ENCODE data around the gene SLF2.

SLF2 gene, protein sequence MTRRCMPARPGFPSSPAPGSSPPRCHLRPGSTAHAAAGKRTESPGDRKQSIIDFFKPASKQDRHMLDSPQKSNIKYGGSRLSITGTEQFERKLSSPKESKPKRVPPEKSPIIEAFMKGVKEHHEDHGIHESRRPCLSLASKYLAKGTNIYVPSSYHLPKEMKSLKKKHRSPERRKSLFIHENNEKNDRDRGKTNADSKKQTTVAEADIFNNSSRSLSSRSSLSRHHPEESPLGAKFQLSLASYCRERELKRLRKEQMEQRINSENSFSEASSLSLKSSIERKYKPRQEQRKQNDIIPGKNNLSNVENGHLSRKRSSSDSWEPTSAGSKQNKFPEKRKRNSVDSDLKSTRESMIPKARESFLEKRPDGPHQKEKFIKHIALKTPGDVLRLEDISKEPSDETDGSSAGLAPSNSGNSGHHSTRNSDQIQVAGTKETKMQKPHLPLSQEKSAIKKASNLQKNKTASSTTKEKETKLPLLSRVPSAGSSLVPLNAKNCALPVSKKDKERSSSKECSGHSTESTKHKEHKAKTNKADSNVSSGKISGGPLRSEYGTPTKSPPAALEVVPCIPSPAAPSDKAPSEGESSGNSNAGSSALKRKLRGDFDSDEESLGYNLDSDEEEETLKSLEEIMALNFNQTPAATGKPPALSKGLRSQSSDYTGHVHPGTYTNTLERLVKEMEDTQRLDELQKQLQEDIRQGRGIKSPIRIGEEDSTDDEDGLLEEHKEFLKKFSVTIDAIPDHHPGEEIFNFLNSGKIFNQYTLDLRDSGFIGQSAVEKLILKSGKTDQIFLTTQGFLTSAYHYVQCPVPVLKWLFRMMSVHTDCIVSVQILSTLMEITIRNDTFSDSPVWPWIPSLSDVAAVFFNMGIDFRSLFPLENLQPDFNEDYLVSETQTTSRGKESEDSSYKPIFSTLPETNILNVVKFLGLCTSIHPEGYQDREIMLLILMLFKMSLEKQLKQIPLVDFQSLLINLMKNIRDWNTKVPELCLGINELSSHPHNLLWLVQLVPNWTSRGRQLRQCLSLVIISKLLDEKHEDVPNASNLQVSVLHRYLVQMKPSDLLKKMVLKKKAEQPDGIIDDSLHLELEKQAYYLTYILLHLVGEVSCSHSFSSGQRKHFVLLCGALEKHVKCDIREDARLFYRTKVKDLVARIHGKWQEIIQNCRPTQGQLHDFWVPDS

GRCh38 chr10:100912605-100913469 is at the start of gene SLF2:
Gene SLF2 (plus strand): TSS chr10:100912963. CDS start chr10:100913111, 148 bp downstream.
- DNase-seq (ENCODE audit: low read depth in 2 of 2): peak; percentile 89 to 90

DNA sequence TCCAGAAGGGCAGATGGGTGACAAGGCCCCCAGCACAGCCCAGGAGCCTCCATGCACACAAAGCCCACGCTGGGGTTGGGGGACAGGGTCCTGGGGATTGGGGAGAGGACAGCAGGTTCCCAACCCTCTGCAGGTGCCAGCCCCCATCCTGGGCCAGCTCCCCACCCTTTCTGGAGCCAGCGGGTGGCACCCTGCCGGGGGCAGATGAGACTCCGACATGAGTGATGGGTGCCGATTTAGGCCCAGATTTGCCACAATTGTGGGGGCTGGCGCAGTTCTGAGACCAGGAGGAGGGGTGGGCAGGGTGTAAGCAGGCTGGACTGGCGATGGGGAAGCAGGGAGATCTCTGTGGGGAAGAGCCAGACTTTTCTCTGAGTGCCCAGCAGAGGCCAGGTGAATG is 49.3 kb upstream of the SLF2 start:
- no peak for DNase-seq (ENCODE audit: low read depth in 2 of 2)

DNA sequence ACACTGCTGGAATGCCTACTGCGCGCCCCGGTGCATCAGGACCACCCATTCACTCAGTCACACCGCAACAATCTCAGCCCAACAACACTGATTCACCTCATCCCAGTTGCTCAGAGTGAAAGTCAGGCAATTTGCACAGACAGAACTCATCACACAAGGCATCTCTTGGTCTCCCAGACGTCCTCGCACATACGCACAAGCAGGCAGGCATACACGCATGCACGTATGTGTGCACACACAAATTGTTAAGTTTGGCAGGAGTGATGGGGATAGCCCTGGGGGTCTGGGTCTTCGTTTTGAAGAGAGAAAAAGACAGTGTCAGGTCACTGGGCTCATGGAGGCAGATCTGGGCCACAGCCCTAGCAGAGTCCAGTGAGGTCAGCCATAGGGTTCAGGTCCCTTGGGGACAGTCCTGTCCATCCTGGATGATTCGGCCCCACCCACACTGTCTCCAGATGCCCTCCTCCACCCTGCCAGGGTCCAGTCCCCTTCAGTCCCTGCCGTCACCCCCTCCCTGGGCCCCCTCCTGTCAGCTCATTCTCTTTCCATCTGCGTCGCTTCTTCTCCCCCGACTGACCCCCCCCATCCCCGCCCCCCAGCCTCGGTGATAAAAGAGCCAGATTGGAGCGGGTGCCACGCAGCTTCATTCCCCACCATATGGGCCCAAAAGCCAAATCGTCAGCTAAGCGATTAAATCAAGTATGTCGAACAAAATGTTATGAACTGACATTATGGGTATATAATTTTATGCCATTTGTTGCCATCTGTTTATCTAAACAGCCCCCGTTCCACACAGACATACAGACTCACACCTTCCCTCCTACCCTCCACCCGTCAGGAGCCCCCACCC is 48.5 kb upstream of the SLF2 start:
- no peak for DNase-seq (ENCODE audit: low read depth in 2 of 2)

DNA sequence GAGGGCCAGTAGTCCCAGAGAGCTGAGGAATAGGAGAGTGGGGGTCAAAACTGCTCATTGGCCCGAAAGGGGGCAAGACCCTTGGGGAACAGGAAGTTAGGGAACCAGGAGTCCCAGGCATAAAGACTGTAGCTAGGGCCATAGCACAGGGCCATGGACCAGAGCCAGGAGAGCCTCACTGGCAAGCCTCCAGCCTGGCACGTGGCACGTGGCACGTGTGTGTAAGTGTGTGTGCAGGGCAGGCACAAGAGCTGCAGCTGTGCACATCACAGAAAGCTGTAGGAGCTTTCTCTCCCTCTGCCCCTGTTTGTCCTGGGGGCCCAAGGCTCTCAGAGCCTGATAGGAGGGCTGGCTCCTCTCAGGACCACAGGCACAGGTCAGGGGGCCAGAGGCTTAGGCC is 47.8 kb upstream of the SLF2 start:
- DNase-seq (ENCODE audit: low read depth in 2 of 2): no peak

DNA sequence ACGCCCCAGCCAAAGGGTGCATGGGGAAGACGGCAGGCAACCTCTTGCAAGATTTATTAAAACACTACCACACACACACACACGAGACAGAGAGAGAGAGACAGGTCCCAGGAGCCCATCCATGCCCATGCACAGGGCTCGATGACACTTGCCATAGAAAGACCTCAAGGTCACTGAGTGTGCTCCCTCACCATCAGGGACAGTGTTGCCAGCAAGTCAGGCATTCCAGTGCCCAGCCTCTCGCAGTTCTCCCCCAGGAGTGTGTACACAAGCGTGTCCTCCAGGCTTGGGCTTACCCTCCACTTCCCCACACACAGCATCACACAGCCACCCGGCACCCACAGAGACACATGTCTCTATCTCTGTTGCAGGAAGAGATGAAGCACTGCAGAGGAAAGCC is 46.8 kb upstream of the SLF2 start:
- DNase-seq (ENCODE audit: low read depth in 2 of 2): no peak

- DNase-seq (ENCODE audit: low read depth in 2 of 2): no peak
These were observed 46.1 kb upstream of the SLF2 start for GRCh38 chr10:100866575-100867098.

GRCh38 chr10:100867261-100867963 is 45.4 kb upstream of the SLF2 start:
- no peak for DNase-seq (ENCODE audit: low read depth in 2 of 2)

GRCh38 chr10:100868382-100868781 is 44.4 kb upstream of the SLF2 start:
- DNase-seq (ENCODE audit: low read depth in 2 of 2): no peak

DNA sequence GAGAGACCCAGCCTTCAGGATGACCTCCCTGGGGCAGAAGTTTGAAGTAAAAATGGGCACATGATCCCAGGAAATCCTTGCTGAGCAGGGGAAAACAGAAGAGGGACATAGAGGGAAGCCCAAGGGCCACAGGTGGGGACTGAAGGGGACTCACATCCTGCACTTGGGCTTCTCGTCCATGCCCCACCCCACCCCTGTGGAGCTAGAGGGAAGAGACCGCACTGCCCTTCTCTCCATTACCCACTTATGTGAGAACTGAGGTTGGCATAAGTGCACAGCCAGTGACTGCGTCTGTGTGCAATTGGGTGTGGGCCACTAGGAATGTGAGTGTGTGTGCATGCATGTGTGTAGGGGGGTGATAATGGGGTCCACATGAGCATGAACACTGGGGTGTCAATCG is 43.4 kb upstream of the SLF2 start:
- DNase-seq (ENCODE audit: low read depth in 2 of 2): no peak

DNA sequence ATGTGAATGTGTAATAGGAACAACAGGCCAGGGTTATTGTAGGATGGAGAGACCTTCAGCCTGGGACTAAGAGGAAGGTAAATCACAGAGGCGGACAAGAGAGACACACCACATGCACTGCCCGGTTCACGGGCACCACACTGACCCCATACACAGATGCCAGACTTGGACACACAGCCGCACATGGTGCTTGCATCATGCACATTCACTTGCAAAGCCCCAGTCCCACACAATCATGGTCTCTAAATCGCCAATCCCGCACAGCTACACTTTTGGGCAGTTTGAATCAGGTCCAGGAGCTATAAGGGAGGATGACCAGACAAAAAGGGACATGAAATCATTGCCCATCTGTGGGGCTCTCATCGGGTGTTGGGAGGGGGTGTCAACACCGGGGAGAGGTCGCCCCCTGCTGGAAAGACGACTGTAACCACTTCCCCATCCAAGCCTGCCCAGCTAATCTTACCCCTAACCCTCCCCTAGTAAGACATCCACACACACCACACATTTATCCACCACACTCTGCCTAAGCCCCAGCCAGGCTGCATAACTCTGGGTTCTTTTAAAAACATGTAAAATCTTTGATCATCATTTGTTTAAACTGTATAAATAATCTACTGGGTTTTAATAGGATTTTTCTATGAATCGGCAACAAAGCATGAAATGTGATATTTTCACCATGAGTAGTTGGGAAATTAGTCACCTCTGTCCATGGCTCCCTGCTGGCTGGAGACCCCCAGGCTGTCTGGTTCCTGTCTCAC is 40.5 kb upstream of the SLF2 start:
- no peak for DNase-seq (ENCODE audit: low read depth in 2 of 2)

DNA sequence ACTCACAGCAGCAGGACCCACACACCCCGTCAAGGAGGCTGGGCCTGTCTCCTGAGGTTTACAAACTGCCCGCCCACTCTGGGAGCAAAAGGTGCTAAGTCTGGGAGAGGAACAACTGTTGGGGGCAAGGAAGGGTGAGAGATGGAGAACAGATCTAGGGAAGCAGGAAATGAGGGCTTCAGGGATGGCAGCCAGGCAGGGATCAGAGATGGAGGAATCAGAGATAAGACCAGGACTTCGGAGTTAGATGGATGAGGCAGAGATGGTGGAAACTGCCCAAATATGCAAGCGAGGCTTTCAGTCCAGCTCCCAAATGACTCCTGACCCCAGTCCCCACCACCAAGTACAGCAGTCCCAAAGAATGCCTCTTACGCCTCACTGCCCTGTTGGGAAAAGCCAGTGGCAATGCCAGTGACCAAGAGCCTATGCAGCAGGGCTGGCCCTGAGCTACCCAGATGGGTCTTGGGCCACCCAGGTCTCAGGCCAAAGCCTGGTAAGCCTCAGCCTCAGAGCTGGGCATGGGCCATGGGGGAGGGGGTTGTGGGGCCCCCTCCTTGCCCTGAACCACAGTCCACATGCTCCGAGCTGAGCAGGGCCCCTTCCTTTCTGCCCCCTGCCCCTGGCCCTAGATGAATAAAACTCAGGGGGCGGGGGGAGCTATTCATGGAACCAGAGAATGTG is 39.5 kb upstream of the SLF2 start:
- no peak for DNase-seq (ENCODE audit: low read depth in 2 of 2)

- no peak for DNase-seq (ENCODE audit: low read depth in 2 of 2)
These were observed 38.9 kb upstream of the SLF2 start for GRCh38 chr10:100873827-100874326.

- no peak for DNase-seq (ENCODE audit: low read depth in 2 of 2)
These were observed 37.9 kb upstream of the SLF2 start for GRCh38 chr10:100874702-100875483.

DNA sequence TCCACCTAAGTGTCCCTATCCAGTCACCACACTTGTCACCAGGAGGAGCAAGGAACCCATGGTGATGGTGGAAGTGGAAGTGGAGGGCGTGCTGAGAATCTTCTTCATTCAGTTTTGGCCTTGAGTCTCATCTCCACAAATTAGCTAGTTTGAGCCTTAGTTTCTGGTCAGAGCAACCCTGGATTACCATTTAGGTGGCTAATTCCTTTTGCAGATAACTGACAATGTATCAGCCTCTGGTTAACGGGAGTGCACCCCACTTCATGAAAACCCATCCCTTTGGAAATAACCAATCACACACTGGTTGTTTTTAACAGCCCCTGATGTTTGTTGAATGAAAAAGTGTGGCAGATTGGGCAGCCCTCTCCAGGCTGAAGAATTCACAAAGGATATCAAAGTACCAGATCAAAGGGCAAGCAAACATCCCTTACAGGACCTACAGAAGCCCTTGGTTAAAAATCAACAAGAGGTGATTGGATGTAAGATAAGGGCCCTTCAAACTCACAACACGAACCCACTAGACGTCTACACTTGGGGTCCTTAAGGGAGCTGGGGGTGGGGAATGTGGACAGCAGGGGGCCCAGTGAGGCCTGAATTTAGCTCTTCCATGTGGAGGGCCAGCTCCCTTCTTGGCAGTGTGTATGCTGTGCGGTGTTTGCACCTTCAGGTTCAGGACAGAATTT is 37.1 kb upstream of the SLF2 start:
- no peak for DNase-seq (ENCODE audit: low read depth in 2 of 2)

GRCh38 chr10:100876585-100877460 is 35.9 kb upstream of the SLF2 start:
- DNase-seq (ENCODE audit: low read depth in 2 of 2): no peak

GRCh38 chr10:100877461-100877850 is 35.3 kb upstream of the SLF2 start:
- no peak for DNase-seq (ENCODE audit: low read depth in 2 of 2)
